K562 (cell line): ENCODE measurements around the gene URAD.

Experiments used
- EZH2 ChIP-seq: IDR thresholded peaks from 2 replicates; pipeline ENCODE4 v1.6.1; 2012; ENCODE audit warnings: low read depth, mild to moderate bottlenecking, inconsistent platforms, low read length, borderline replicate concordance
- MAX ChIP-seq: sonication (generic); formaldehyde crosslinking; IDR thresholded peaks from 2 replicates; pipeline ENCODE4 v1.9.0; 2022; ENCODE audit warnings: mild to moderate bottlenecking, missing genetic modification reagents
- TF ChIP-seq, protein P1 (sequence below), 3 experiments: IDR thresholded peaks in 2 of 3; conservative IDR thresholded peaks in 1 of 3; 2 replicates each; pipeline ENCODE4 v1.5.1; 2011 to 2012; ENCODE audit warnings: low read length in 3 of 3, mild to moderate bottlenecking in 3 of 3, control low read depth in 2 of 3, improper control_type of control experiment in 1 of 3, inconsistent platforms in 1 of 3, low read depth in 1 of 3, mixed read lengths in 1 of 3, moderate library complexity in 1 of 3; ENCODE audit not compliant: insufficient read depth in 2 of 3

DNA sequence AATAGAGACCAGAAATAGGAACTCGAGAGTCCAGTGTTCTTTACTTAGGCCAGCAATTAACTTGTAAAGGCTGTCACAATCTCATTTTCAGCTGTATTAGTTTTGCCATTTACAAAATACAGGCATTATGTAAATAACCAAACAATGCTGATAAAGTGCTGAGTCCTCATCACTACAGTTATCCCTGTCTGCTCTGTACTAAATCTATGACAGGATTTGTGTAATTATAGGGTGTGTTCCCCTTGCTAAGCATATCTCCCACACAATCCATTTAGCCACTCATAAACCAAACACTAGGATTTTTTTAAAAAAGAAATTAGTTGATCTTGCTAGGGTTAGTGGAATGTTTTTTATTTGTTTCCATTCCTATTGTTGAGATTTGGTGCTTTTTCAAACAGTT is 45.5 kb downstream of the URAD start:
- TF ChIP-seq MAX (CRISPR knock-in tag) (no peak), EZH2 (no peak)
- TF ChIP-seq, protein P1, sequence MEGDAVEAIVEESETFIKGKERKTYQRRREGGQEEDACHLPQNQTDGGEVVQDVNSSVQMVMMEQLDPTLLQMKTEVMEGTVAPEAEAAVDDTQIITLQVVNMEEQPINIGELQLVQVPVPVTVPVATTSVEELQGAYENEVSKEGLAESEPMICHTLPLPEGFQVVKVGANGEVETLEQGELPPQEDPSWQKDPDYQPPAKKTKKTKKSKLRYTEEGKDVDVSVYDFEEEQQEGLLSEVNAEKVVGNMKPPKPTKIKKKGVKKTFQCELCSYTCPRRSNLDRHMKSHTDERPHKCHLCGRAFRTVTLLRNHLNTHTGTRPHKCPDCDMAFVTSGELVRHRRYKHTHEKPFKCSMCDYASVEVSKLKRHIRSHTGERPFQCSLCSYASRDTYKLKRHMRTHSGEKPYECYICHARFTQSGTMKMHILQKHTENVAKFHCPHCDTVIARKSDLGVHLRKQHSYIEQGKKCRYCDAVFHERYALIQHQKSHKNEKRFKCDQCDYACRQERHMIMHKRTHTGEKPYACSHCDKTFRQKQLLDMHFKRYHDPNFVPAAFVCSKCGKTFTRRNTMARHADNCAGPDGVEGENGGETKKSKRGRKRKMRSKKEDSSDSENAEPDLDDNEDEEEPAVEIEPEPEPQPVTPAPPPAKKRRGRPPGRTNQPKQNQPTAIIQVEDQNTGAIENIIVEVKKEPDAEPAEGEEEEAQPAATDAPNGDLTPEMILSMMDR (IDR thresholded peaks at IDR 0.05 in 2 of 3, conservative IDR thresholded peaks at IDR 0.05 in 1 of 3; ENCODE audit: insufficient read depth in 2 of 3, low read depth in 1 of 3, low read length in 3 of 3): no peak
